VCaP (cell line): ENCODE data around the gene TRPV5.

ENCODE experiments used
- H3K27ac ChIP-seq: fragments of 450-650 bp; 2 replicates; pipeline ENCODE4 v1.5.1; 2017
- TF ChIP-seq, protein P1 (sequence below): fragments of 450-650 bp; conservative IDR thresholded peaks from 2 replicates; pipeline ENCODE4 v1.5.1; 2017; ENCODE audit warnings: mild to moderate bottlenecking, moderate library complexity

The TRPV5 gene

DNA sequence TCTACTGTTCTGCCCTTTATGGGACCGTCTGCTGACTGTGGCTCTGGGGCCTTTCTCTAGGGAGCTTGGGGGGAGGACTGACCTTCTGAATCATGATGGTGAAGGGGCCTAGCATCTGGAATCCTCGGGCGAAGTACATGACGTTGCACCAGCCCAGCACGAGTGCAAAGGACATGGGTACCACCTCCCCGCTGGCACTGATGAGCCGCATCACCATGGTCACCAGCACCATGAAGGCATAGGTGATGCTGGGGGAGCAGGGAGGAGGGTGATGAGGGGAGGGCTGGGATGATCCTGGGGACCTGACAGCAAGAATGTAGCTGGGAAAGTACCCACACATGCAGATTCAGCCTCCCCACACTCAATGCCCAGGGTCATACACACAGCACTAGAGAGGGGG, 59.1 kb downstream of the TRPV5 start:
- TF ChIP-seq, protein P1, sequence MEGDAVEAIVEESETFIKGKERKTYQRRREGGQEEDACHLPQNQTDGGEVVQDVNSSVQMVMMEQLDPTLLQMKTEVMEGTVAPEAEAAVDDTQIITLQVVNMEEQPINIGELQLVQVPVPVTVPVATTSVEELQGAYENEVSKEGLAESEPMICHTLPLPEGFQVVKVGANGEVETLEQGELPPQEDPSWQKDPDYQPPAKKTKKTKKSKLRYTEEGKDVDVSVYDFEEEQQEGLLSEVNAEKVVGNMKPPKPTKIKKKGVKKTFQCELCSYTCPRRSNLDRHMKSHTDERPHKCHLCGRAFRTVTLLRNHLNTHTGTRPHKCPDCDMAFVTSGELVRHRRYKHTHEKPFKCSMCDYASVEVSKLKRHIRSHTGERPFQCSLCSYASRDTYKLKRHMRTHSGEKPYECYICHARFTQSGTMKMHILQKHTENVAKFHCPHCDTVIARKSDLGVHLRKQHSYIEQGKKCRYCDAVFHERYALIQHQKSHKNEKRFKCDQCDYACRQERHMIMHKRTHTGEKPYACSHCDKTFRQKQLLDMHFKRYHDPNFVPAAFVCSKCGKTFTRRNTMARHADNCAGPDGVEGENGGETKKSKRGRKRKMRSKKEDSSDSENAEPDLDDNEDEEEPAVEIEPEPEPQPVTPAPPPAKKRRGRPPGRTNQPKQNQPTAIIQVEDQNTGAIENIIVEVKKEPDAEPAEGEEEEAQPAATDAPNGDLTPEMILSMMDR = no peak
- no peak overlapping the region for H3K27ac ChIP-seq

DNA sequence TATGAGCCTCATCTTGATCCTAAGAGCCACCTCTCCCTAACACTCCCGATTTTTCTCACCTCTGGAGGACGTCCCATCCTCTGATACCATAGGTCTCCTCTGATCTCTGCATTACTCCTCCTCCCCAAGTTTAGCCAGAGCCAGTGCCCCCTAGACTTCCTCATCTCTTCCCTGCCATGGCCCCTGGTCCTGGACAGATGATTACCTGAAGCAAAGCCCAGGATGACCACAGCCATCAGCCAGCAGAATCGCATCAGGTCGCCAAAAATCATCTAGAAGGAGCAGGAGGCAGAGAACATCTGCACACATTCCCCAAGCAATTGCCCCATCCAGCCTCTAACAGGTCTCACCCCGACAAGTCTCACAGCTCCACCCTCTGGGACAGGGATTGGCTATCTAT, 59.7 kb downstream of the TRPV5 start:
- TF ChIP-seq, protein P1 = no peak
- no peak overlapping the region for H3K27ac ChIP-seq

DNA sequence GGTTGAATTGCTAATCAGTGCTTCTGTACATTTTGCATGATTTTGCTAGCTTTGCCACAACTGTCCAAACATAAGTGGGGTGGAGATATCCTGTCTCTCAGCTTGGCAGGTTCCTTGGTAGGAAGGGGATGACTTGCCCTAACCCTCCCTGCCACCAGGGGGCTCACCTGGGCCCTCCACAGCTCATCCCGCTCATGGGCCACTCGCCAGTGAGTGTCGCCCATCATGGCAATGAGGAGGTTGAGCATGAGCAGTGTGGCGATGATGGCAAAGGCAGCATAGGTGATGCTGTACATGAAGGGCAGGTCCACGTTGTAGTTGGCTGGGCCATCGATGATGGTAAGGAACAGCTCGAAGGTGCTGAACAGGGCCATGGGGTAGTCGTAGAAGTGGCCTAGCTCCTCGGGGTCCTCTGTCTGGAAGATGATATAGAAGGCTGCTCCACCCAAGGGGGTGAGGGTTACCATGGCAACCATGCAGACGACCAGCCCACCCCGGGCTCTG, 60.2 kb downstream of the TRPV5 start:
- H3K27ac ChIP-seq = no peak overlapping the region
- TF ChIP-seq, protein P1 = peak; percentile 75

DNA sequence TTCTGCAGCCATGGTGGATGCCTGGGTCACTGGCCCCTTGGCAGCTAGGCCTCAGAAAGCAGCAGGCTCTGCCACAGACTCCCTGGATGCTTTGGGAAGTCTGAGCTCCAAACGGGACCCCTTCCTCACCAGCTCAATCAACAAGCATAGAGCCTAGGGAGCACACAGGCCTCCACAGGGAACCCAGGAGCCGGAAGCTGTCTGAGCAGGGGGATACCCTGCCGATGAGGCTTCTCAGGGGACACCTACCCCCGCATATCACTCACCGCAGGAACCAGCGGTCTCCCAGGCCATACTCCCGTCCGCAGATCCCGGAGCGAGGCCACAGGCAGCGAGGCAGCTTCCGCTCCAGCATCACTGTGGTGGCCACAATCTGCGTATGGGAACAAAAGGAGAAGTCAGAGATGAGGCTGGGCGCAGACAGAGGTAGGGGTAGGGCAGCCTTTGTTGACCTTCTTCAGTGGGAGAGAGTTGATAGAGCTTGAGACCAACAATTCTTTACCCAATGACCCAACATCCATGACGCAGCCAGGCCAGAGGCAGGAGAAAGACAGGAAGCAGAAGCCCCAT, 61.4 kb downstream of the TRPV5 start:
- H3K27ac ChIP-seq = no peak overlapping the region
- TF ChIP-seq, protein P1 = no peak

DNA sequence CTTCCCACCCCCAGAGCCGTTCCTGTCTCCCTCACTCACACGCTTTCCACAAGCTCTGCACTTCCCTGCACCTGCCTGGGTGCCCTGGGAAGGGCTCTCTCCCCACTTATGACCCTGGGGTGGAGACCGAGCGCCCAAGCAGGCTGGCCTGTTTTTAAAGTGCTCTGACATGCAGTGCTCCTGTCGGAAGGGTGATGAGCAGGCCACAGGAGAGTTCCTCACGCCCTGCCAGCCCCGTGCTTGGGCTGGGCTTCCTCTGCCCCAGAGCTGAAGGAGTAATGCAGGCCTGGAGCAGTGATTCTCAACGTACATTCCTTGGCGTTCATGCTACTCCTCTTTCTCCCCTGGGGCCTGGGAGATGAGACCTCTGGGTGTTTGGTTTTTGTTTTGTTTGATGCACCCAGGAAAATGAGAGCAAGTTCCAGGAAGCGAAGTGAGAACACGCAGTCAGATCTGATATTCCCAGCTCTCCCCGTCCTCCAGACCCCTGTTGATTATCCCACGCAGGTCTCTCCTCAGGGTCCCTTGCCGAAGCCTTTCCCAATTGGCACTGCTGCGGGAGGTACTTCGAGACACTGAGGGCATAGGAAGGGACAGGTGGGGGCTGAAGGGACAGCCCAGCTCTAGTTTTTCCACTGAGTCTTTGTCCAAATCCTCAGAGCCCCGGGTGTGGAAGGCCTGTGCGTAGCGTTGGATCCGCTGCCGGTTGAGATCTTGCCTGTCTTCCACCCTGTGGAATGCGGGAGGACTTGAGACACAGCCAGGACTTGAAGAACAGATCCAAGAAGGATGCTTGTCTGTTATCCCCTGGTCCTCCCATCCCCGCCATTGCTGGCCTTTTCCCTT, 62.1 kb downstream of the TRPV5 start:
- TF ChIP-seq, protein P1 = no peak

DNA sequence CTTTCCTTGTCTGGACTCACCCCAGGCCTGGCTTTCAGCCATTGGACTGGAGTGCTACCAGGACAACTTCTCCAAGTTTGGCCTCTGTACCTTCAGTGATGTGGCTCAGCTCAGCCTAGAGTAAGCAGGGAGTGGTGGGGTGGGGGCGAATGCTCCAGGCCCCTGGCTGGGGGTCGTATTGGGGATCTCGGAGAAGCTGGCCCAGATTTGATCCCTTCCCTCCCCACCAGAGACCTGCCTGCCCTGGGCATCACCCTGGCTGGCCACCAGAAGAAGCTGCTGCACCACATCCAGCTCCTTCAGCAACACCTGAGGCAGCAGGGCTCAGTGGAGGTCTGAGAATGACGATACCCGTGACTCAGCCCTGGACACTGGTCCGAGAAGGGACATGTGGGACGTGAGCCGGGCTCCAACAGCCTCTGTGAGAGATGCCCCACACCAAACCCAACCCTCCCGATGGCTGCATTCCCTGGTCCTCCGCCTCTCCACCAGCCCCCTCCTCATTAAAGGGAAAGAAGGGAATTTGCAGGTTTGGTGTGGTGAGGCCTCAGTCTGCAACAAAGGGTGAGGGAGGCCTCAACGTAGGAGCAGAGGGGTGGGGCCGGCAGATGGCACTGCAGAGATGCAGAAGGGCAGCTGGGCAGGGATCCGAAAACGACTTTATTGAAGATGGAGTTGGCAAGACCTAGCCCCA, 62.8 kb downstream of the TRPV5 start:
- H3K27ac ChIP-seq = no peak overlapping the region
- TF ChIP-seq, protein P1 = peak; percentile 27; the same call in 1 of the 2 replicates

More for the DNA sequence above, 62.1 kb downstream of the TRPV5 start:
- H3K27ac ChIP-seq = no peak overlapping the region

DNA sequence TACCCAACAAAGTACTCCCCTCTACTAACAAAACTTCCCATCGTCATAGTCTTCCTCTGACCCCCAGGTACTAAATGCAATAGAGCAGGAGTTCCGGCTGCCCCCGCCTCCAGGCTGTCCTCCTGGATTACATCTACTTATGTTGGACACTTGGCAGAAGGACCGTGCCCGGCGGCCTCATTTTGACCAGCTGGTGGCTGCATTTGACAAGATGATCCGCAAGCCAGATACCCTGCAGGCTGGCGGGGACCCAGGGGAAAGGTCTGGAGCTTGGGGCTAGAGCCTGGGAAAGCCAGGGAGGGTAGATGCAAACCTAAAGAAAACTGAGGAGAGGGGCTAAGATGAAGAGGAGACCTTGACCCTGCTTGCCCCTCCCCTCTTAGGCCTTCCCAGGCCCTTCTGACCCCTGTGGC, 63.4 kb downstream of the TRPV5 start:
- TF ChIP-seq, protein P1 = no peak
- no peak overlapping the region for H3K27ac ChIP-seq
